IMR-90 (cell line): Measurements from ENCODE around the gene FARS2. TPM values are rescaled to one million over a fixed set of nuclear protein-coding genes. Genes with fewer than 3 reads are reported as not detected.

Source experiments
- ATAC-seq: fragments of 200-7000 bp; cut with Tn5 transposase; 2 replicates; pipeline ENCODE4 v1.9.1; 2020; ENCODE audit warnings: low read depth, mild to moderate bottlenecking, moderate library complexity
- BruUV-seq: library from RNA; stranded (reverse); fragments of 400-500 nt; replicated peaks from 2 replicates; lab custom pipeline; 2021; lab: Mats Ljungman, UMichigan
- CTCF ChIA-PET: fragments of 300-600 bp; formaldehyde crosslinking; extraction: SDS; loops from one replicate; lab custom pipeline; 2021; ENCODE audit warnings: antibody characterized with exemption; lab: Yijun Ruan, JAX
- POLR2A ChIA-PET: fragments of 300-600 bp; sonication (Branson Sonifier 250); formaldehyde crosslinking; loops from one replicate; lab custom pipeline; 2022; ENCODE audit warnings: antibody characterized with exemption; ENCODE audit not compliant: unreplicated experiment; lab: Charles Lee
- DNase-seq: peaks from one replicate; pipeline ENCODE4 v3.0.0; 2013
- H2AFZ ChIP-seq: replicated peaks from 2 replicates; pipeline ENCODE3; 2013; ENCODE audit warnings: low read length, mild to moderate bottlenecking; ENCODE audit not compliant: poor library complexity
- H2AK5ac ChIP-seq: 2 replicates; pipeline ENCODE4 v1.6.1; 2013; ENCODE audit warnings: low read depth, low read length, inconsistent platforms
- H2AK9ac ChIP-seq: replicated peaks from 2 replicates; pipeline ENCODE3; 2013; ENCODE audit warnings: mild to moderate bottlenecking, low read depth, low read length, moderate library complexity; ENCODE audit not compliant: poor library complexity
- H2BK120ac ChIP-seq: 2 replicates; pipeline ENCODE4 v1.6.1; 2013; ENCODE audit warnings: low read depth, low read length, inconsistent platforms
- H2BK15ac ChIP-seq: 3 replicates; pipeline ENCODE4 v1.6.1; 2013; ENCODE audit warnings: low read depth, low read length, inconsistent platforms
- H2BK20ac ChIP-seq: 2 replicates; pipeline ENCODE4 v1.6.1; 2013; ENCODE audit warnings: low read depth, mild to moderate bottlenecking, inconsistent platforms, low read length, moderate library complexity
- H2BK5ac ChIP-seq: 2 replicates; pipeline ENCODE4 v1.6.1; 2013; ENCODE audit warnings: mild to moderate bottlenecking, low read depth, low read length, inconsistent platforms; ENCODE audit not compliant: poor library complexity, severe bottlenecking
- H3K14ac ChIP-seq: replicated peaks from 2 replicates; pipeline ENCODE4 v1.6.1; 2013; ENCODE audit warnings: low read depth, low read length, inconsistent platforms
- H3K18ac ChIP-seq: 2 replicates; pipeline ENCODE4 v1.6.1; 2013; ENCODE audit warnings: low read depth, low read length, control low read depth
- H3K23ac ChIP-seq: 2 replicates; pipeline ENCODE4 v1.6.1; 2013; ENCODE audit warnings: low read depth, low read length, inconsistent platforms
- H3K27ac ChIP-seq: 2 replicates; pipeline ENCODE4 v1.5.1; 2013; ENCODE audit warnings: mild to moderate bottlenecking, control low read depth, low read length; ENCODE audit not compliant: insufficient read depth
- H3K27me3 ChIP-seq: 2 replicates; pipeline ENCODE4 v1.6.1; 2013; ENCODE audit warnings: low read length; ENCODE audit not compliant: control insufficient read depth, insufficient read depth
- H3K36me3 ChIP-seq: 2 replicates; pipeline ENCODE4 v1.6.1; 2013; ENCODE audit warnings: low read length, mixed read lengths; ENCODE audit not compliant: control insufficient read depth, insufficient read depth
- H3K4ac ChIP-seq: 2 replicates; pipeline ENCODE4 v1.6.1; 2013; ENCODE audit warnings: low read depth, low read length, inconsistent platforms
- H3K4me1 ChIP-seq: 2 replicates; pipeline ENCODE4 v1.6.1; 2013; ENCODE audit warnings: low read length, mixed read lengths; ENCODE audit not compliant: control insufficient read depth, insufficient read depth
- H3K4me2 ChIP-seq: 2 replicates; pipeline ENCODE4 v1.6.1; 2013; ENCODE audit warnings: low read depth, mild to moderate bottlenecking, control low read depth, low read length, moderate library complexity
- H3K4me3 ChIP-seq: 2 replicates; pipeline ENCODE4 v1.5.1; 2013; ENCODE audit warnings: low read depth, mild to moderate bottlenecking, control low read depth, low read length, moderate library complexity; ENCODE audit not compliant: insufficient read depth
- H3K56ac ChIP-seq: 2 replicates; pipeline ENCODE4 v1.6.1; 2013; ENCODE audit warnings: low read length, inconsistent platforms; ENCODE audit not compliant: insufficient read depth; ENCODE audit errors: extremely low read depth
- H3K79me1 ChIP-seq, 2 experiments: 2 replicates each; pipeline ENCODE4 v1.6.1; 2013; ENCODE audit warnings: low read length in 2 of 2, inconsistent platforms in 1 of 2, low read depth in 1 of 2
- H3K9ac ChIP-seq: 2 replicates; pipeline ENCODE4 v1.6.1; 2013; ENCODE audit warnings: low read depth, low read length, control low read depth
- H3K9me1 ChIP-seq: 2 replicates; pipeline ENCODE4 v1.6.1; 2013; ENCODE audit warnings: low read length, inconsistent platforms; ENCODE audit not compliant: insufficient read depth
- H3K9me3 ChIP-seq: 2 replicates; pipeline ENCODE4 v1.6.1; 2013; ENCODE audit warnings: low read length; ENCODE audit not compliant: control insufficient read depth, insufficient read depth
- H4K20me1 ChIP-seq: 2 replicates; pipeline ENCODE4 v1.6.1; 2013; ENCODE audit warnings: low read length, inconsistent platforms; ENCODE audit not compliant: insufficient read depth
- H4K5ac ChIP-seq: 2 replicates; pipeline ENCODE4 v1.6.1; 2013; ENCODE audit warnings: mild to moderate bottlenecking, low read depth, low read length, control low read depth
- H4K8ac ChIP-seq, 2 experiments: 2 replicates each; pipeline ENCODE4 v1.6.1; 2013; ENCODE audit warnings: low read depth in 2 of 2, low read length in 2 of 2, control low read depth in 1 of 2, inconsistent platforms in 1 of 2
- H4K91ac ChIP-seq: 2 replicates; pipeline ENCODE4 v1.6.1; 2013; ENCODE audit warnings: low read depth, low read length, inconsistent platforms; ENCODE audit not compliant: insufficient read depth
- RCOR1 ChIP-seq: IDR thresholded peaks from 2 replicates; pipeline ENCODE4 v1.6.1; 2012; ENCODE audit warnings: mild to moderate bottlenecking, low read length, improper control_type of control experiment; ENCODE audit not compliant: insufficient replicate concordance
- WGBS, 2 experiments: methylation state at CpG; one replicate each; pipeline versions ENCODE4 v1.1.5 to v1.1.7; 2013; ENCODE audit warnings: missing lambda C conversion rate in 2 of 2; ENCODE audit not compliant: insufficient read length in 1 of 2; ENCODE audit errors: extremely low coverage in 2 of 2; 5-methylcytosine and 5-hydroxymethylcytosine counted together
- dilution Hi-C: fragments of 300-500 bp; cut with HindIII; formaldehyde crosslinking; loops from one replicate; pipeline ENCODE4 v1.14.3; 2018; ENCODE audit warnings: low sequenced_read_pairs; ENCODE audit not compliant: unreplicated experiment
- in situ Hi-C: fragments of 300-500 bp; cut with MboI; formaldehyde crosslinking; loops from 3 replicates; pipeline ENCODE4 v1.14.3; 2019; ENCODE audit warnings: low sequenced_read_pairs, inconsistent platforms, mixed read lengths
- intact Hi-C: fragments of 100-400 bp; cut with micrococcal nuclease; formaldehyde crosslinking; loops from 2 replicates; pipeline ENCODE4 v1.10.0; 2022
- polyA plus RNA-seq, 3 experiments: library from polyadenylated mRNA; depleted of rRNA; stranded (reverse); fragments of >200 nt; gene quantifications; 2 replicates each; pipeline ENCODE4 v1.2.3, GENCODE V29; 2012; ENCODE audit warnings: low replicate concordance in 1 of 3
- total RNA-seq: library from RNA; depleted of rRNA; stranded (reverse); fragments of >200 nt; gene quantifications from 2 replicates; pipeline ENCODE4 v1.2.3, GENCODE V29; 2012

FARS2 gene
- total and polyA plus RNA-seq, 2 of the 4 experiments (the other 2 are of a cell fraction): 12.1 to 28.9 TPM

GRCh38 chr6:5469101-5469846, 208.0 kb downstream of the FARS2 start:
- no peaks in the 10 kb centered on the region for H3K36me3 ChIP-seq
- WGBS, 2 experiments: 39 to 100% methylated on average over 2 to 6 of the region's 14 CpGs
- H4K8ac ChIP-seq: no peak overlapping the region
- H3K27me3 ChIP-seq: no peaks in the 10 kb centered on the region
- H4K20me1 ChIP-seq: 0 out of 2 replicates have a peak, but pooled peaks cover 4% of the 10 kb centered on the region
- H3K4ac ChIP-seq: no peak overlapping the region; the same call in 1 of the 2 replicates
- H3K14ac ChIP-seq: no peak overlapping the region
- no peak for TF ChIP-seq RCOR1
- peak overlapping the region; percentile 12; the same call in 1 of the 2 replicates for H2AK5ac ChIP-seq
- no peak overlapping the region for H3K23ac ChIP-seq
- DNase-seq (no peak), ATAC-seq (no peak)
- H2AK9ac ChIP-seq: no peak overlapping the region
- no peak overlapping the region for H3K18ac ChIP-seq
- peaks cover 10% of the 10 kb centered on the region for H3K4me1 ChIP-seq
- peaks cover 8% of the 10 kb centered on the region for H3K9me1 ChIP-seq
- CTCF ChIA-PET: no interaction called here
- in situ Hi-C loops (loop anchor here (25.0 kb wide), 1 partner anchor 518 kb away; no protein-coding TSS in a partner anchor), dilution Hi-C loops (no loop called here), intact Hi-C loops (no loop called here)
- H3K4me2 ChIP-seq: no peak overlapping the region
- H3K9ac ChIP-seq: no peak overlapping the region
- no peak overlapping the region for H3K4me3 ChIP-seq
- BruUV-seq: no TSS peak
- H3K9me3 ChIP-seq: no peaks in the 10 kb centered on the region
- H2BK15ac ChIP-seq: no peak overlapping the region
- H3K27ac ChIP-seq: no peak overlapping the region
- POLR2A ChIA-PET: no interaction called here
- H2BK20ac ChIP-seq: no peak overlapping the region
- H2BK5ac ChIP-seq: no peak overlapping the region
- H4K5ac ChIP-seq: 0 out of 2 replicates have a peak overlapping the region, but pooled peaks have one; percentile 2
- H2BK120ac ChIP-seq: no peak overlapping the region
- H3K56ac ChIP-seq: no peak overlapping the region
- H2AFZ ChIP-seq: peak overlapping the region; percentile 9
- peaks cover 0 to 5% of the 10 kb centered on the region in 2 experiments; a peak in 1 of 4 replicates for H3K79me1 ChIP-seq
- no peak overlapping the region for H4K91ac ChIP-seq
